Mesenchymal stem cell (in vitro differentiated cells and primary cell): ENCODE results near the gene CSRP1.

ENCODE experiments used
- DNase-seq: peaks from one replicate; pipeline ENCODE4 v3.0.0-alpha.2; 2013
- H2AFZ ChIP-seq: one replicate; pipeline ENCODE4 v1.6.1; 2013; ENCODE audit warnings: low read depth, mild to moderate bottlenecking, control low read depth, inconsistent platforms, low read length, moderate library complexity
- H2AK5ac ChIP-seq: 2 replicates; pipeline ENCODE4 v1.6.1; 2013; ENCODE audit warnings: low read length, moderate library complexity, mild to moderate bottlenecking, inconsistent platforms; ENCODE audit not compliant: severe bottlenecking
- H2BK120ac ChIP-seq: one replicate; pipeline ENCODE4 v1.6.1; 2013; ENCODE audit warnings: low read depth, mild to moderate bottlenecking, inconsistent platforms, low read length, moderate library complexity
- H2BK12ac ChIP-seq, 2 experiments: one replicate each; pipeline ENCODE4 v1.6.1; 2013; ENCODE audit warnings: inconsistent platforms in 2 of 2, low read length in 2 of 2, mild to moderate bottlenecking in 2 of 2, moderate library complexity in 2 of 2, control low read depth in 1 of 2
- H2BK15ac ChIP-seq: one replicate; pipeline ENCODE4 v1.6.1; 2013; ENCODE audit warnings: mild to moderate bottlenecking, low read depth, inconsistent platforms; ENCODE audit not compliant: poor library complexity, severe bottlenecking
- H2BK5ac ChIP-seq: 2 replicates; pipeline ENCODE4 v1.6.1; 2013; ENCODE audit warnings: low read depth, mild to moderate bottlenecking, low read length, control low read depth, inconsistent platforms; ENCODE audit not compliant: poor library complexity, severe bottlenecking
- H3K14ac ChIP-seq, 2 experiments: one replicate each; pipeline ENCODE4 v1.6.1; 2013; ENCODE audit warnings: inconsistent platforms in 2 of 2, low read length in 2 of 2, control low read depth in 1 of 2, mild to moderate bottlenecking in 1 of 2, moderate library complexity in 1 of 2
- H3K18ac ChIP-seq, 2 experiments: one replicate each; pipeline ENCODE4 v1.6.1; 2013; ENCODE audit warnings: inconsistent platforms in 2 of 2, low read length in 2 of 2, control low read depth in 1 of 2, low read depth in 1 of 2, mild to moderate bottlenecking in 1 of 2
- H3K23ac ChIP-seq, 2 experiments: one replicate each; pipeline ENCODE4 v1.6.1; 2013; ENCODE audit warnings: inconsistent platforms in 2 of 2, low read length in 2 of 2, mild to moderate bottlenecking in 2 of 2, moderate library complexity in 2 of 2, control low read depth in 1 of 2
- H3K27ac ChIP-seq: 2 replicates; pipeline ENCODE4 v1.5.1; 2013; ENCODE audit warnings: mild to moderate bottlenecking, moderate library complexity, low read length, control low read depth, inconsistent platforms; ENCODE audit not compliant: poor library complexity, severe bottlenecking
- H3K27me3 ChIP-seq, 2 experiments: 2 replicates each; pipeline versions ENCODE4 v1.6.1 to v1.7.0; 2013; ENCODE audit warnings: low read length in 2 of 2, mild to moderate bottlenecking in 2 of 2, moderate library complexity in 2 of 2, control low read depth in 1 of 2, inconsistent platforms in 1 of 2; ENCODE audit not compliant: control insufficient read depth in 1 of 2, insufficient read depth in 1 of 2
- H3K36me3 ChIP-seq, 2 experiments: 2 replicates each; pipeline versions ENCODE4 v1.6.1 to v1.7.0; 2013; ENCODE audit warnings: low read length in 2 of 2, control low read depth in 1 of 2, inconsistent platforms in 1 of 2, low read depth in 1 of 2, mild to moderate bottlenecking in 1 of 2; ENCODE audit not compliant: insufficient read depth in 2 of 2, control insufficient read depth in 1 of 2
- H3K4ac ChIP-seq, 2 experiments: one replicate each; pipeline ENCODE4 v1.6.1; 2013; ENCODE audit warnings: inconsistent platforms in 2 of 2, low read length in 2 of 2, mild to moderate bottlenecking in 2 of 2, moderate library complexity in 2 of 2, control low read depth in 1 of 2, low read depth in 1 of 2
- H3K4me1 ChIP-seq: 2 replicates; pipeline ENCODE4 v1.6.1; 2013; ENCODE audit warnings: low read depth, low read length, control low read depth; ENCODE audit not compliant: control insufficient read depth, insufficient read depth
- H3K4me2 ChIP-seq: 2 replicates; pipeline ENCODE4 v1.6.1; 2013; ENCODE audit warnings: low read length, mild to moderate bottlenecking, inconsistent platforms; ENCODE audit not compliant: poor library complexity, severe bottlenecking
- H3K4me3 ChIP-seq, 2 experiments: 2 replicates each; pipeline versions ENCODE4 v1.5.1 to v1.7.0; 2013; ENCODE audit warnings: low read length in 2 of 2, mild to moderate bottlenecking in 2 of 2, control low read depth in 1 of 2, low read depth in 1 of 2; ENCODE audit not compliant: insufficient read depth in 1 of 2
- H3K79me1 ChIP-seq: replicated peaks from 2 replicates; pipeline ENCODE4 v1.6.1; 2013; ENCODE audit warnings: mild to moderate bottlenecking, control low read depth, low read length, inconsistent platforms; ENCODE audit not compliant: poor library complexity, severe bottlenecking
- H3K9ac ChIP-seq: 2 replicates; pipeline ENCODE4 v1.7.0; 2013; ENCODE audit warnings: mild to moderate bottlenecking, low read length, moderate library complexity
- H3K9me3 ChIP-seq: 2 replicates; pipeline ENCODE4 v1.7.0; 2013; ENCODE audit warnings: mild to moderate bottlenecking, low read length; ENCODE audit not compliant: control insufficient read depth
- H4K8ac ChIP-seq: one replicate; pipeline ENCODE4 v1.6.1; 2013; ENCODE audit warnings: inconsistent platforms, mild to moderate bottlenecking, low read length, moderate library complexity
- H4K91ac ChIP-seq: one replicate; pipeline ENCODE4 v1.6.1; 2013; ENCODE audit warnings: mild to moderate bottlenecking, low read length, inconsistent platforms
- WGBS: methylation state at CpG from one replicate; pipeline ENCODE4 v1.1.7; 2013; ENCODE audit warnings: mixed read lengths; 5-methylcytosine and 5-hydroxymethylcytosine counted together

The CSRP1 gene

GRCh38 chr1:201436969-201437368 is 70.0 kb downstream of the CSRP1 start:
- H3K79me1 ChIP-seq: no peaks in the 10 kb centered on the region
- no peak overlapping the region for H3K4me3 ChIP-seq
- H3K18ac ChIP-seq: no peak overlapping the region
- no peak overlapping the region for H3K23ac ChIP-seq
- peaks cover 3% of the 10 kb centered on the region for H3K9me3 ChIP-seq
- H2AK5ac ChIP-seq: no peak overlapping the region
- DNase-seq: no peak
- no peak overlapping the region for H4K8ac ChIP-seq
- H2BK120ac ChIP-seq: no peak overlapping the region
- WGBS: 86% methylated on average over 3 of the region's 3 CpGs
- H3K14ac ChIP-seq: no peak overlapping the region
- H4K91ac ChIP-seq: no peak overlapping the region
- H2BK12ac ChIP-seq: peak overlapping the region in 1 of 2 experiments; percentile 42
- H3K4me2 ChIP-seq: no peak overlapping the region
- no peak overlapping the region for H2BK5ac ChIP-seq
- H2BK15ac ChIP-seq: no peak overlapping the region
- no peak overlapping the region for H2AFZ ChIP-seq
- no peak overlapping the region for H3K27ac ChIP-seq
- H3K4ac ChIP-seq: peak overlapping the region in 1 of 2 experiments; percentile 41
- no peaks in the 10 kb centered on the region for H3K4me1 ChIP-seq
- H3K27me3 ChIP-seq: no peaks in the 10 kb centered on the region
- H3K36me3 ChIP-seq: no peaks in the 10 kb centered on the region
- no peak overlapping the region for H3K9ac ChIP-seq

DNA sequence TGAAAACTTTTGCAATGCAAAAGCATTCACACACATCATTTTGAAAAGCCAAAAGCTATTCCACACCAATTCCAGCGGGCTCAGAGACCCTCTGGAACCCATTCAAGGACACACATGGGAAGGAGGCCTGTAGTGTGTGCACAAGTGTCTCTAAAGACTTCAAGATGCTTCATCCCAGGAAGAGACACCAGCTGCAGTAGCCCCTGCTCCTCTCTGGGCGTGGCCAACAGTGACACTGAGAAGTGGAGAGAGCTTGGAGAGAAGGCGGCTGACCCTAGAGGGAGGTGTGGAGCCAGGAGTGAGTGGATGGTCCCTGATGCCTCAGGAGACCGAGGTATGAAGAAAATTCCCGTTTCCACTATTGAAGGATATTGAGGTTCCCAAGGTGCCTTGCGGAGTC is 70.5 kb downstream of the CSRP1 start:
- H3K4me2 ChIP-seq: no peak overlapping the region
- H3K14ac ChIP-seq: no peak overlapping the region
- H3K9me3 ChIP-seq: peaks cover 3% of the 10 kb centered on the region
- no peak overlapping the region for H2BK15ac ChIP-seq
- no peak overlapping the region for H2AK5ac ChIP-seq
- WGBS: 58% methylated on average over 6 of the region's 6 CpGs
- H2BK120ac ChIP-seq: no peak overlapping the region
- no peak overlapping the region for H3K4me3 ChIP-seq
- no peaks in the 10 kb centered on the region for H3K79me1 ChIP-seq
- no peak overlapping the region for H2BK12ac ChIP-seq
- H4K8ac ChIP-seq: no peak overlapping the region
- H3K18ac ChIP-seq: no peak overlapping the region
- no peak overlapping the region for H2AFZ ChIP-seq
- H3K27ac ChIP-seq: no peak overlapping the region
- no peak overlapping the region for H4K91ac ChIP-seq
- peak; percentile 49 for DNase-seq
- no peak overlapping the region for H2BK5ac ChIP-seq
- H3K36me3 ChIP-seq: no peaks in the 10 kb centered on the region
- H3K27me3 ChIP-seq: no peaks in the 10 kb centered on the region
- peak overlapping the region in 1 of 2 experiments; percentile 9 for H3K4ac ChIP-seq
- no peak overlapping the region for H3K9ac ChIP-seq
- H3K23ac ChIP-seq: no peak overlapping the region
- H3K4me1 ChIP-seq: no peaks in the 10 kb centered on the region

- peaks cover 0 to 4% of the 10 kb centered on the region in 2 experiments for H3K27me3 ChIP-seq
- no peaks in the 10 kb centered on the region for H3K9me3 ChIP-seq
- no peak overlapping the region for H3K27ac ChIP-seq
- H3K4me2 ChIP-seq: no peak overlapping the region
- H2BK12ac ChIP-seq: no peak overlapping the region
- no peak overlapping the region for H2AFZ ChIP-seq
- no peaks in the 10 kb centered on the region for H3K79me1 ChIP-seq
- no peak overlapping the region for H4K8ac ChIP-seq
- no peak overlapping the region for H3K14ac ChIP-seq
- no peak overlapping the region for H4K91ac ChIP-seq
- H3K36me3 ChIP-seq: no peaks in the 10 kb centered on the region
- no peak for DNase-seq
- no peak overlapping the region for H2BK120ac ChIP-seq
- WGBS: 97% methylated on average over 3 of the region's 3 CpGs
- no peak overlapping the region for H3K4me3 ChIP-seq
- no peak overlapping the region for H2AK5ac ChIP-seq
- peaks cover 10% of the 10 kb centered on the region for H3K4me1 ChIP-seq
- no peak overlapping the region for H2BK15ac ChIP-seq
- no peak overlapping the region for H3K9ac ChIP-seq
- H3K18ac ChIP-seq: no peak overlapping the region
- no peak overlapping the region for H3K4ac ChIP-seq
- no peak overlapping the region for H2BK5ac ChIP-seq
- no peak overlapping the region for H3K23ac ChIP-seq
These were observed 72.7 kb downstream of the CSRP1 start for GRCh38 chr1:201434266-201434665.

DNA sequence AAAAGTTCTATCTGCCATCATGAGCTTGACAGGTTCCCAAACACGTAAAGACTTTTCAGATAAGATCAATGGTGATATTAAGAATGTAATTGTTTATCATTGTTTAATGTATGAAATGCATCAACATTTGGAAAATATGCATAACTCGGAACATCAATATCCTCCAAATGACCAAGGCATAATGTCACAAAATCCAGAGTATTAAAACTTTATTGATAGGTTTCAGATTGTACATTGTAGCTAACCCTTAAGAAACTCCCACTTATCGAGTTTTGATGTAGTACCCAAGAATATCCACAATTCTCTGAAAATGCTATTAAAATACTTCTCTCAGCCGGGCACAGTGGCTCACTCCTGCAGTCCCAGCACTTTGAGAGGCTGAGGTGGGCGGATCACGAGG is 73.3 kb downstream of the CSRP1 start:
- WGBS: 86% methylated on average over 6 of the region's 6 CpGs
- no peak for DNase-seq
- no peak overlapping the region for H3K23ac ChIP-seq

More for the DNA sequence above, 73.3 kb downstream of the CSRP1 start:
- H2AFZ ChIP-seq: no peak overlapping the region
- no peaks in the 10 kb centered on the region for H3K36me3 ChIP-seq
- no peak overlapping the region for H2AK5ac ChIP-seq
- H3K4me3 ChIP-seq: no peak overlapping the region
- no peak overlapping the region for H3K18ac ChIP-seq
- H3K9me3 ChIP-seq: no peaks in the 10 kb centered on the region
- no peak overlapping the region for H3K14ac ChIP-seq
- no peak overlapping the region for H3K9ac ChIP-seq
- no peak overlapping the region for H2BK12ac ChIP-seq
- H3K79me1 ChIP-seq: no peaks in the 10 kb centered on the region
- peaks cover 0 to 7% of the 10 kb centered on the region in 2 experiments for H3K27me3 ChIP-seq
- H3K4me2 ChIP-seq: no peak overlapping the region
- peaks cover 10% of the 10 kb centered on the region for H3K4me1 ChIP-seq
- H2BK120ac ChIP-seq: no peak overlapping the region
- no peak overlapping the region for H4K91ac ChIP-seq
- H2BK5ac ChIP-seq: no peak overlapping the region
- H2BK15ac ChIP-seq: no peak overlapping the region
- no peak overlapping the region for H3K27ac ChIP-seq
- no peak overlapping the region for H3K4ac ChIP-seq
- no peak overlapping the region for H4K8ac ChIP-seq
